OCI-LY7 (cell line): ENCODE data around the gene FGFRL1. TPM values are rescaled to one million over a fixed set of nuclear protein-coding genes. Genes with fewer than 3 reads are reported as not detected.

Experiments
- BruUV-seq: library from RNA; stranded (reverse); fragments of 400-500 nt; replicated peaks from 2 replicates; lab custom pipeline; 2021; lab: Mats Ljungman, UMichigan
- CTCF ChIA-PET: fragments of 300-600 bp; sonication (Branson Sonifier 250); formaldehyde crosslinking; loops from one replicate; lab custom pipeline; 2022; ENCODE audit warnings: antibody characterized with exemption; ENCODE audit not compliant: unreplicated experiment; lab: Charles Lee
- POLR2A ChIA-PET: fragments of 300-600 bp; sonication (Branson Sonifier 250); formaldehyde crosslinking; loops from one replicate; lab custom pipeline; 2022; ENCODE audit warnings: antibody characterized with exemption; lab: Charles Lee
- DNase-seq: peaks from one replicate; pipeline ENCODE4 v3.0.0-alpha.2; 2015; ENCODE audit warnings: low spot score
- H2AFZ ChIP-seq: fragments of 200-600 bp; sonication (generic), shearing (Covaris generic); 2 replicates; pipeline ENCODE4 v1.6.1; 2014; ENCODE audit warnings: mild to moderate bottlenecking, antibody characterized with exemption, low read length, moderate library complexity
- H3K27ac ChIP-seq: fragments of 200-600 bp; sonication (generic); 2 replicates; pipeline ENCODE4 v1.5.1; 2014; ENCODE audit warnings: mixed run types, low read depth, mild to moderate bottlenecking, moderate library complexity, low read length, inconsistent platforms; ENCODE audit not compliant: poor library complexity, severe bottlenecking
- H3K36me3 ChIP-seq: fragments of 200-600 bp; sonication (generic); 2 replicates; pipeline ENCODE4 v1.6.1; 2014; ENCODE audit warnings: mild to moderate bottlenecking, antibody characterized with exemption, low read length, moderate library complexity, mixed read lengths; ENCODE audit not compliant: insufficient read depth
- H3K4me1 ChIP-seq: fragments of 200-600 bp; sonication (generic); 2 replicates; pipeline ENCODE4 v1.5.1; 2014; ENCODE audit warnings: mild to moderate bottlenecking, low read length; ENCODE audit not compliant: insufficient read depth, poor library complexity, severe bottlenecking
- H3K4me2 ChIP-seq: fragments of 200-600 bp; sonication (generic); 2 replicates; pipeline ENCODE4 v1.6.1; 2014; ENCODE audit warnings: mild to moderate bottlenecking, low read length
- H3K4me3 ChIP-seq: fragments of 200-600 bp; sonication (generic); 2 replicates; pipeline ENCODE4 v1.5.1; 2014; ENCODE audit warnings: mild to moderate bottlenecking, low read depth, low read length; ENCODE audit not compliant: poor library complexity, severe bottlenecking
- H3K79me2 ChIP-seq: fragments of 200-600 bp; sonication (generic); 2 replicates; pipeline ENCODE4 v1.6.1; 2016; ENCODE audit warnings: low read depth, mild to moderate bottlenecking, low read length, moderate library complexity, mixed read lengths; ENCODE audit not compliant: insufficient read depth
- H3K9me2 ChIP-seq: fragments of 200-600 bp; sonication (generic); 2 replicates; pipeline ENCODE4 v1.6.1; 2016; ENCODE audit warnings: mild to moderate bottlenecking, low read length, mixed read lengths; ENCODE audit not compliant: insufficient read depth
- H3K9me3 ChIP-seq: fragments of 200-600 bp; sonication (generic); 2 replicates; pipeline ENCODE4 v1.6.1; 2014; ENCODE audit warnings: mild to moderate bottlenecking, mixed run types, low read length, mixed read lengths
- H4K20me1 ChIP-seq: fragments of 200-600 bp; sonication (generic); 2 replicates; pipeline ENCODE4 v1.6.1; 2014; ENCODE audit warnings: mild to moderate bottlenecking, antibody characterized with exemption, low read length, moderate library complexity, mixed read lengths; ENCODE audit not compliant: insufficient read depth
- EZH2phosphoT487 ChIP-seq: fragments of 200-600 bp; sonication (generic); IDR thresholded peaks from 2 replicates; pipeline ENCODE4 v1.6.1; 2018; ENCODE audit warnings: low read depth, borderline replicate concordance, mild to moderate bottlenecking, mixed run types, antibody characterized with exemption, low read length, moderate library complexity, mixed read lengths
- intact Hi-C: fragments of 100-400 bp; cut with micrococcal nuclease; formaldehyde crosslinking; loops from one replicate; pipeline ENCODE4 v1.10.0; 2022; ENCODE audit not compliant: unreplicated experiment
- total RNA-seq, 2 experiments: library from RNA; depleted of rRNA in 1 of 2; stranded (reverse); fragments of >200 nt in 1 of 2; shearing (Covaris generic) in 1 of 2; gene quantifications; 2 replicates each; pipeline ENCODE4 v1.2.3, GENCODE V29; 2014 to 2022
- TF ChIP-seq, protein P1 (sequence below): fragments of 200-600 bp; sonication (generic); conservative IDR thresholded peaks from 2 replicates; pipeline ENCODE4 v1.5.1; 2014; ENCODE audit warnings: mild to moderate bottlenecking, antibody characterized with exemption, low read length, moderate library complexity, mixed read lengths

The FGFRL1 gene
- total RNA-seq, 2 experiments from 2014 or later, result 1.4 to 2.7 TPM

DNA sequence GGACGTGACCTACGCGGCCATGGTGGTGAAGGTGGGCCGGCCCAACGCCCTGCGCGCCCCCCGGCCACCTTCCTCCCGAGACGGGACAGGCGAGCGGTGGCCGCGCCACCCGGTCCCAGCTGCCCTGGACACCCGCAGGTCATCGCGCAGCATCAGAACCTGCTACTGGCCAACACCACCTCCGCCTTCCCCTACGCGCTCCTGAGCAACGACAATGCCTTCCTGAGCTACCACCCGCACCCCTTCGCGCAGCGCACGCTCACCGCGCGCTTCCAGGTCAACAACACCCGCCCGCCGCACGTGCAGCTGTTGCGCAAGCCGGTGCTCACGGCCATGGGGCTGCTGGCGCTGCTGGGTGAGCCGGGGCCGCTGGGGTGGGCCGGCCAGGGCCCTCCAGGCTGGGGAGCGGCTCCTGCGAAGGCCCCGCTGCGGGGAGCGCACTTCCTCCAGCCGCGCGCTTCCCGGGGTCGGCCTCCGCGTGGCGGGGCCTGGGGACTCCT lies 9.2 kb upstream of the FGFRL1 start:
- ChIA-PET POLR2A (no interaction called here), CTCF (no interaction called here)
- TF ChIP-seq, protein P1, sequence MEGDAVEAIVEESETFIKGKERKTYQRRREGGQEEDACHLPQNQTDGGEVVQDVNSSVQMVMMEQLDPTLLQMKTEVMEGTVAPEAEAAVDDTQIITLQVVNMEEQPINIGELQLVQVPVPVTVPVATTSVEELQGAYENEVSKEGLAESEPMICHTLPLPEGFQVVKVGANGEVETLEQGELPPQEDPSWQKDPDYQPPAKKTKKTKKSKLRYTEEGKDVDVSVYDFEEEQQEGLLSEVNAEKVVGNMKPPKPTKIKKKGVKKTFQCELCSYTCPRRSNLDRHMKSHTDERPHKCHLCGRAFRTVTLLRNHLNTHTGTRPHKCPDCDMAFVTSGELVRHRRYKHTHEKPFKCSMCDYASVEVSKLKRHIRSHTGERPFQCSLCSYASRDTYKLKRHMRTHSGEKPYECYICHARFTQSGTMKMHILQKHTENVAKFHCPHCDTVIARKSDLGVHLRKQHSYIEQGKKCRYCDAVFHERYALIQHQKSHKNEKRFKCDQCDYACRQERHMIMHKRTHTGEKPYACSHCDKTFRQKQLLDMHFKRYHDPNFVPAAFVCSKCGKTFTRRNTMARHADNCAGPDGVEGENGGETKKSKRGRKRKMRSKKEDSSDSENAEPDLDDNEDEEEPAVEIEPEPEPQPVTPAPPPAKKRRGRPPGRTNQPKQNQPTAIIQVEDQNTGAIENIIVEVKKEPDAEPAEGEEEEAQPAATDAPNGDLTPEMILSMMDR, result no peak
- TF ChIP-seq EZH2phosphoT487, result no peak
- Histone ChIP-seq H3K9me3 (no peaks in the 10 kb centered on the region), H2AFZ (no peak overlapping the region), H3K4me3 (no peak overlapping the region), H3K79me2 (no peaks in the 10 kb centered on the region), H3K4me1 (no peaks in the 10 kb centered on the region), H4K20me1 (no peaks in the 10 kb centered on the region), H3K4me2 (no peak overlapping the region), H3K9me2 (no peaks in the 10 kb centered on the region), H3K27ac (no peak overlapping the region), H3K36me3 (no peaks in the 10 kb centered on the region)
- BruUV-seq, result no TSS peak
- no peak for DNase-seq
- intact Hi-C loops, result no loop called here

DNA sequence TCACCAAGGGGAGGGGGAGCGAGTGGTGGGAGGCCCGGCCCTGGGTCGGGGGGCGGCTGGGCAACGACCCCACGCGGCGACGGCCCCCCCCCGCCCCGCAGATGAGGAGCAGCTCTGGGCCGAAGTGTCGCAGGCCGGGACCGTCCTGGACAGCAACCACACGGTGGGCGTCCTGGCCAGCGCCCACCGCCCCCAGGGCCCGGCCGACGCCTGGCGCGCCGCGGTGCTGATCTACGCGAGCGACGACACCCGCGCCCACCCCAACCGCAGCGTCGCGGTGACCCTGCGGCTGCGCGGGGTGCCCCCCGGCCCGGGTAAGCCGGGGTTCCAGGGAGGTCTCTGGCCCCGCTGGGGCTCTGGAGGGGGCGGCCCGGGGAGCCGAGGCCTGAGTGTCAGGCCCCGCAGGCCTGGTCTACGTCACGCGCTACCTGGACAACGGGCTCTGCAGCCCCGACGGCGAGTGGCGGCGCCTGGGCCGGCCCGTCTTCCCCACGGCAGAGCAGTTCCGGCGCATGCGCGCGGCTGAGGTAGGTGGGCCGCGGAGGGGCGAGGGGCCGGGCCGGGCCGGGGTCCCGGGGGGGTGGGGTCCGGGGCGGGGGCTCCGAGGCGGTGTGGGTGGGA lies 8.7 kb upstream of the FGFRL1 start:
- BruUV-seq, result no TSS peak
- DNase-seq, result no peak
- Histone ChIP-seq H3K36me3 (no peaks in the 10 kb centered on the region), H3K4me1 (no peaks in the 10 kb centered on the region), H3K9me2 (no peaks in the 10 kb centered on the region), H3K4me3 (no peak overlapping the region), H4K20me1 (no peaks in the 10 kb centered on the region), H3K4me2 (no peak overlapping the region), H2AFZ (no peak overlapping the region), H3K27ac (no peak overlapping the region), H3K9me3 (no peaks in the 10 kb centered on the region), H3K79me2 (no peaks in the 10 kb centered on the region)
- POLR2A ChIA-PET, result no interaction called here
- CTCF ChIA-PET, result no interaction called here
- TF ChIP-seq, protein P1, result no peak
- no peak for TF ChIP-seq EZH2phosphoT487
- intact Hi-C loops, result no loop called here

DNA sequence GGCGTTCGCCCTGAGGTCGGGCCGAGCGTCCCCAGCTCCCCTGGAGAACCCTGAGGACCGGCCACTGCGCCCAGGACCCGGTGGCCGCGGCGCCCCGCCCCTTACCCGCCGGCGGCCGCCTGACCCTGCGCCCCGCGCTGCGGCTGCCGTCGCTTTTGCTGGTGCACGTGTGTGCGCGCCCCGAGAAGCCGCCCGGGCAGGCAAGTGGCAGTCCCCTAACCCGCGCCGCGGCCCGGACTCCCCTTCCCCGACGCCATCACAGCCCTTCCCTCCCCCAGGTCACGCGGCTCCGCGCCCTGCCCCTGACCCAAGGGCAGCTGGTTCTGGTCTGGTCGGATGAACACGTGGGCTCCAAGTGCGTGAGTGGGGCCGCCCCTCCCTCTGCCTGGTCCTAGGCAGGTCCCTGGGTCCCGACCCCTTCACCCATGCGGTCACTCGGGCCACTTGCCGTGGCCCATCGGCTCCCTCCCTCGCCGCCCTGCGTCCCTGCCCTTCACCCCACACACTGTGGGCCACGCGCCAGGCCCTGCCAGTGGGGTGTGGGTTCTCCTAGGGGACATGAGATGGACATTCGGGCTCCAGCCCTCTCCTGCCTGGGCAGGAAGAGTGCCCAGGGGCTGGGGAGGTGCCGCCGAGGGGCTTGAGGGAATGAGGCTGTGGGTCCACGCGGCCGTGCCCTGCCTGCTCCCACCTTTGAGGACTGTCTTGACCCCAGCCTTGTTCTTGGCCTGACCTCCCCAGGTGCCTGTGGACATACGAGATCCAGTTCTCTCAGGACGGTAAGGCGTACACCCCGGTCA lies 8.0 kb upstream of the FGFRL1 start:
- Histone ChIP-seq H3K9me3 (no peaks in the 10 kb centered on the region), H3K4me2 (no peak overlapping the region), H3K79me2 (no peaks in the 10 kb centered on the region), H3K4me1 (no peaks in the 10 kb centered on the region), H3K36me3 (no peaks in the 10 kb centered on the region), H3K27ac (no peak overlapping the region), H2AFZ (no peak overlapping the region), H4K20me1 (no peaks in the 10 kb centered on the region), H3K4me3 (no peak overlapping the region), H3K9me2 (no peaks in the 10 kb centered on the region)
- BruUV-seq, result no TSS peak
- CTCF ChIA-PET, result no interaction called here
- TF ChIP-seq EZH2phosphoT487, result no peak
- TF ChIP-seq, protein P1, result no peak
- intact Hi-C loops, result no loop called here
- POLR2A ChIA-PET, result no interaction called here
- DNase-seq, result no peak
